Tibial artery (tissue), 4 donors: ENCODE measurements around the gene CTNNBIP1.

Source experiments
- DNase-seq, 2 donors: peaks; one replicate each; pipeline ENCODE4 v3.0.0-alpha.2; 2019
- H3K27ac ChIP-seq, 2 donors: fragments of 200-600 bp; sonication (generic) in 1 of 2; 1 replicate in 1 of 2; 2 replicates in 1 of 2; pipeline ENCODE4 v1.5.1; 2018 to 2019; ENCODE audit warnings: mild to moderate bottlenecking in 1 of 2
- H3K27me3 ChIP-seq, 2 donors: fragments of 200-600 bp; sonication (generic) in 1 of 2; one replicate each; pipeline versions ENCODE4 v1.5.1 to v1.6.0; 2016 to 2019
- H3K36me3 ChIP-seq, 3 donors: fragments of 200-600 bp; sonication (generic) in 2 of 3; one replicate each; pipeline ENCODE4 v1.5.1; 2016 to 2019; ENCODE audit warnings: mild to moderate bottlenecking in 2 of 3
- H3K4me1 ChIP-seq, 4 donors: fragments of 200-600 bp; sonication (generic) in 2 of 4; 1 replicate in 3 of 4; 2 replicates in 1 of 4; pipeline ENCODE4 v1.5.1; 2016 to 2019
- H3K4me3 ChIP-seq, 2 donors: fragments of 200-600 bp; sonication (generic) in 1 of 2; 1 replicate in 1 of 2; 2 replicates in 1 of 2; pipeline ENCODE4 v1.5.1; 2018 to 2019; ENCODE audit warnings: mild to moderate bottlenecking in 2 of 2
- H3K9me3 ChIP-seq, 3 donors: fragments of 200-600 bp; sonication (generic) in 1 of 3; one replicate each; pipeline ENCODE4 v1.5.1; 2016 to 2019
- CTCF ChIP-seq, 2 experiments: fragments of 200-600 bp in 1 of 2; fragments of 450-650 bp in 1 of 2; IDR thresholded peaks; one replicate each; pipeline ENCODE4 v1.5.1; 2017 to 2019; ENCODE audit warnings: antibody characterized with exemption in 2 of 2, mild to moderate bottlenecking in 1 of 2, moderate library complexity in 1 of 2
- intact Hi-C: fragments of 100-400 bp; cut with DNase I; formaldehyde crosslinking; loops from one replicate; pipeline ENCODE4 v1.15.0; 2023; ENCODE audit warnings: low total_unique reads

The CTNNBIP1 gene

GRCh38 chr1:9860887-9861286 is 49.2 kb downstream of the CTNNBIP1 start:
- H3K36me3 ChIP-seq = peaks cover 0 to 12% (median 6%) of the 10 kb centered on the region in 3 donors
- H3K9me3 ChIP-seq = no peaks in the 10 kb centered on the region
- intact Hi-C loops = loop anchor here (10.0 kb wide), 1 partner anchor 136 kb away; no protein-coding TSS in a partner anchor
- H3K27me3 ChIP-seq = no peaks in the 10 kb centered on the region
- no peak overlapping the region for H3K4me3 ChIP-seq
- H3K4me1 ChIP-seq = peaks cover 0 to 7% (median 0%) of the 10 kb centered on the region in 4 donors
- no peak overlapping the region for H3K27ac ChIP-seq
- TF ChIP-seq CTCF (IDR thresholded peaks at IDR 0.05) = no peak
- DNase-seq = no peak

GRCh38 chr1:9859281-9860014 is 50.6 kb downstream of the CTNNBIP1 start:
- intact Hi-C loops = loop anchor here (10.0 kb wide), 1 partner anchor 135 kb away; no protein-coding TSS in a partner anchor
- no peak for TF ChIP-seq CTCF (IDR thresholded peaks at IDR 0.05)
- Histone ChIP-seq H3K9me3 (no peaks in the 10 kb centered on the region), H3K27me3 (no peaks in the 10 kb centered on the region), H3K36me3 (peaks cover 0 to 12% (median 6%) of the 10 kb centered on the region in 3 donors), H3K4me1 (peaks cover 0 to 7% (median 0%) of the 10 kb centered on the region in 4 donors), H3K27ac (no peak overlapping the region), H3K4me3 (no peak overlapping the region)
- no peak for DNase-seq

GRCh38 chr1:9858293-9859035 is 51.6 kb downstream of the CTNNBIP1 start:
- DNase-seq = no peak
- Histone ChIP-seq H3K9me3 (no peaks in the 10 kb centered on the region), H3K36me3 (peaks cover 4 to 12% (median 6%) of the 10 kb centered on the region in 3 donors), H3K4me1 (peaks cover 0 to 1% (median 0%) of the 10 kb centered on the region in 4 donors), H3K27ac (no peak overlapping the region), H3K27me3 (no peaks in the 10 kb centered on the region), H3K4me3 (no peak overlapping the region)
- TF ChIP-seq CTCF (IDR thresholded peaks at IDR 0.05) = no peak
- intact Hi-C loops = no loop called here

- no peak for TF ChIP-seq CTCF (IDR thresholded peaks at IDR 0.05)
- no peak overlapping the region for H3K27ac ChIP-seq
- intact Hi-C loops = no loop called here
- peaks cover 0 to 10% (median 0%) of the 10 kb centered on the region in 4 donors for H3K4me1 ChIP-seq
- no peak overlapping the region for H3K4me3 ChIP-seq
- no peaks in the 10 kb centered on the region for H3K27me3 ChIP-seq
- peaks cover 0 to 12% (median 7%) of the 10 kb centered on the region in 3 donors for H3K36me3 ChIP-seq
- DNase-seq = no peak
- H3K9me3 ChIP-seq = no peaks in the 10 kb centered on the region
Observed at GRCh38 chr1:9855186-9855585, 54.9 kb downstream of the CTNNBIP1 start.

- H3K9me3 ChIP-seq = no peaks in the 10 kb centered on the region
- H3K4me1 ChIP-seq = peaks cover 0 to 10% (median 0%) of the 10 kb centered on the region in 4 donors
- no peak overlapping the region for H3K27ac ChIP-seq
- no peak for DNase-seq
- no peak for TF ChIP-seq CTCF (IDR thresholded peaks at IDR 0.05)
- no peaks in the 10 kb centered on the region for H3K27me3 ChIP-seq
- peaks cover 0 to 26% (median 7%) of the 10 kb centered on the region in 3 donors for H3K36me3 ChIP-seq
- intact Hi-C loops = no loop called here
- no peak overlapping the region for H3K4me3 ChIP-seq
Observed at GRCh38 chr1:9853249-9853595, 56.8 kb downstream of the CTNNBIP1 start.
